GM18870 (cell line): ENCODE data around the gene ADAMTSL3.

Experiments
- ATAC-seq: cut with Tn5 transposase; IDR thresholded peaks from one replicate; pipeline ENCODE4 v1.9.1; 2021; ENCODE audit warnings: moderate library complexity; ENCODE audit not compliant: unreplicated experiment

ADAMTSL3 gene

DNA sequence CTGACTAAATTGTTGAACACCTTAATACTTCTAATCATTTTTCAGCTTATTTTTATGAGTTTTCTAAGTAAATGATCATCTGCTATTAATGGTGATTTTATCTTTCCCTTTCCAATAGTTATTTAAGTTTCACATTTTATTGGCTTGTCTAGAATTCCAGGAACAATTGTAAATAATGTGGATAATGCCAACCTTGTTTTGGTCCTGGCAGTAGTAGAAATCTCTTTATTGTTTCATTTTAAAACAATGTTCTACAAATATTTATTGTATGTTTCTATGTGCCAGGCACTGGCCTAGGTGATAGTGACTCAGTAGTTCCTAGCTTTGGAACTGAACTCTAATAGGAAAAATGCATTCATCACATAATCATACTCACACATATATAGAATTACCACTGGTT is 264.1 kb downstream of the ADAMTSL3 start:
- ATAC-seq: no peak

DNA sequence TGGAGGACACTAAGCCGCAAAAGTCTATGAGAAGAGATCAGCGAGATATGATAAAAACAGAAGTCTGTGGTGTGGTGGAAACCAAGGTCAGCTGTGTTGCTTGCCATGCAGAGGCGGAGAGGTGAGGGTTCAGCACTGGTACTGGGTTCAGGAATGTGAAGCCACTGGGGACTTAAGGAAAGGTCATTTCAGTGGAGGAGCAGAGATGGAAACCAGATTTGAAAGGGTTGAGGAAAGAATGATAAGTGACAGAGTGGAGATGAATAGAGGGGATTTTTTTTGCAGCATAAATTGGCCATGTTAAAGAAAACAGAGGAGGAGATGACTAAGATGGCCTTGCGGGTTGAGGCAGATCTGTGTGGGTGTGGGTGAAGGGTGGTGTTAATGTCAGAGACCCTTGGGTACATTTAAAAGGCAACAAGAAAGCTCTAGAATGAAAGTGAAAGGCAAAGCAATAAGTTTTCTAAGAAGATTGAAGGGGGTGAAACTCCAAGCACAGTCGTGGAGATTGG is 265.5 kb downstream of the ADAMTSL3 start:
- ATAC-seq: peak; percentile 69

GRCh38 chr15:83919978-83920510 is 266.1 kb downstream of the ADAMTSL3 start:
- no peak for ATAC-seq

- ATAC-seq: no peak
These were observed 268.8 kb downstream of the ADAMTSL3 start for GRCh38 chr15:83922649-83923294.

- ATAC-seq: no peak
These were observed 272.2 kb downstream of the ADAMTSL3 start for GRCh38 chr15:83926116-83926515.

GRCh38 chr15:83927704-83928391 is 273.9 kb downstream of the ADAMTSL3 start:
- ATAC-seq: peak; percentile 49

DNA sequence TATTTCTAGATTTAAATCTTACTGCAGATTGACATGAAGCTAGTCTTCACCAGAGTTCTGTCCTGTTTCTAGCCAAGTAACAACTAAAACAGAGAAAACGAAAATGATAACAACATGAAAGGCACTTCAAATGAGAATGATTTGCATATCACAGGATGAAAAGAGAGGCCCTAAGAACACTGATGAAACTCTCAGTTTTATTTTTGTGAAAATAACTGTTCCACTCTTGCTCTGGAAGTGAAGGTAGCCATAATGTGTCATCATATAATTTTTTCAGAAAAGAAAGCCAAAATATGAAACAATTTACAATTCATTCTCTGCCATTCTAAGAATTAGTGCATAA is 274.4 kb downstream of the ADAMTSL3 start:
- peak; percentile 78 for ATAC-seq

GRCh38 chr15:83928878-83929418 is 275.0 kb downstream of the ADAMTSL3 start:
- ATAC-seq: no peak

DNA sequence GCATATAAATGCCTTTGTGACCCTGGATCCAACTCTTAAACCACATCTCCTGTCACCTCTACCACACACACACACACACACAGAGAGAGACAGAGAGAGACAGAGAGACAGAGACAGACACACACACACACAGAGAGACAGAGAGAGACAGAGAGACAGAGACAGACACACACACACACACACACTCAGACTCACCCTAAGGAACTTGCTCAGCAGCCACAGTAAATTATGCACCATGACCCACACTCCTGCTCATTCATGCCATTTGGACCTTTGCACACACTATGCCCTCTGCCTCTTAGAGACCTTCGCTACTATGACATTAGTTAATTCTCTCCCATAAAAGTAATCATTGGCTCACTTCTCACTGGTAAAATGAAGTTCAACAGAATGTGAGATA is 275.7 kb downstream of the ADAMTSL3 start:
- no peak for ATAC-seq

GRCh38 chr15:83930392-83931212 is 276.7 kb downstream of the ADAMTSL3 start:
- ATAC-seq: no peak

GRCh38 chr15:83935774-83936173 is 281.9 kb downstream of the ADAMTSL3 start:
- no peak for ATAC-seq

DNA sequence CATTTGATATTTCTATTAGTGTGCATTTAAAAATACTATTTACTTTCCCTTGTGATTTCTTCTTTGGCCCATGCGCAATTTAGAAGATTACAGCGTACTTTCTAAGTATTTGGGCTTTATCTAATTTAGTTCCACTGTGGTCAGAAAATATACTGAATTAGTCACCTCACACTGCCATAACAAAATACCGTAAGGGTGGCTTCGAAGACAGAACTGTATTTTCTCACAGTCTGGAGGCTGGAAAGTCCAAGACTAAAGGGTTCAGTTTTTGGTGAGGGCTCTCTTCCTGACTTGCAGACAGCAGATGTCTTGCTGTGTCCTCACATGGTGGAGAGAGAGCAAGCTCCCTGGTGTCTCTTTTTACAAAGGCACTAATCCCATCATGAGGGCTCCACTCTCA is 286.2 kb downstream of the ADAMTSL3 start:
- no peak for ATAC-seq

- no peak for ATAC-seq
These were observed 289.1 kb downstream of the ADAMTSL3 start for GRCh38 chr15:83943043-83943442.

GRCh38 chr15:83943849-83944404 is 290.0 kb downstream of the ADAMTSL3 start:
- no peak for ATAC-seq

DNA sequence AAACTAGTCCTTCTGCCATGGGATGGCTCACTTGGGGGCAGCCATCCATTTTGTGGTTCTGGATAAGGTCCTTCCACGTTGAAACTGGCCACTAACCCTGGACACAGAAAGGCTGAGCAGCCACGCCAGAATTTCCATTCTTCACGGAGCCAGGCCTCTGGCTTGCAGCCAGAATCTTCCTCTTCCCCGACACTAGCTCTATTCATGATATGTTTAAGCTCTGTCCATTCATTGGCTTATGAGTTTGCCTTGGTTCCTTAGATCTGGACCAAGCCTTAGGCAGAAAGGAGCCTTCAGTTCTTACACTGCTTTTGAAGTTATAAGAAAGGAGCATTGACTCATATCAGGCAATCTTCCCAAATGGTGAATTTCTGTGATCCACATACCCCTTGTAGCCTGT is 293.2 kb downstream of the ADAMTSL3 start:
- ATAC-seq: no peak

DNA sequence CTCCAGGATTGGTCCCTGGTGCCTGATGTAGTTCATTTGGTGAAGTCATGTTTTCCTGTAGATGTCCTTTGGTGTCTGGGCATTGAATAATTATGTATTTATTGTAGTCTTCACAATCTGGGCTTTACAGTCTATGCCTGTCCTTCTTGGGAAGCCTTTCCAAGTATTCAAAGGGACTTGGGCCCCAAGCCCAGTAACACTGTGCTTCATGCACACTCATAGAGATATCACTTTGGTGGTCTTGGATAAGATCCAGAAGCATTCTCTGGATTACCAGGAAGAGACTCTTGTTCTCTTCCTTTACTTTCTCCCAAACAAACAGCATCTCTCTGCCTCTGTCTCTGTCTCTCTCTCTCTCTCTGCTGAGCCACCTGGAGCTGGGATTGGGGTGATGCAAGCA is 300.6 kb downstream of the ADAMTSL3 start:
- ATAC-seq: no peak

DNA sequence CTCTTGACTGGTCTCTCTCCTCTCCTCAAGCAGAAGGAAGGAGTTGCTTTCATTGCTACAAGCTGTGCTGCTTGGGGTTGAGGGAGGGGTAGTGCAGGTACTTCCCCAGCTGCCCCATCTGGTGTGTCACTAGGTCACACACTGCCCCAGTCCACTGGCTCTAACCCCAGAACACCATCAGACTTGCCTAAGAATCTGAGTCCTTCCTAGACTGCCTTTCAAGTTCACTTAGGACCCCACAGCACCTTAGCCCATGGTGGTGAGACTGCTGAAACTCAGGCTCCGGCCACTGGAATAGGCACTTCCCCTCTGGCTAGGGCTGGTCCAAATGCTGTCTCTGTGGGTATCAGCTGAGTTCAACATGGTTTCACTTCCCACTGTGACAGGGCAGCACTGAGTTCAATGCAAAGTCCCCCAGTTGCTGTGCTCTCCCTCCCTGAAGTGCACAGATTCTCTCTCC is 301.9 kb downstream of the ADAMTSL3 start:
- ATAC-seq: peak; percentile 96

DNA sequence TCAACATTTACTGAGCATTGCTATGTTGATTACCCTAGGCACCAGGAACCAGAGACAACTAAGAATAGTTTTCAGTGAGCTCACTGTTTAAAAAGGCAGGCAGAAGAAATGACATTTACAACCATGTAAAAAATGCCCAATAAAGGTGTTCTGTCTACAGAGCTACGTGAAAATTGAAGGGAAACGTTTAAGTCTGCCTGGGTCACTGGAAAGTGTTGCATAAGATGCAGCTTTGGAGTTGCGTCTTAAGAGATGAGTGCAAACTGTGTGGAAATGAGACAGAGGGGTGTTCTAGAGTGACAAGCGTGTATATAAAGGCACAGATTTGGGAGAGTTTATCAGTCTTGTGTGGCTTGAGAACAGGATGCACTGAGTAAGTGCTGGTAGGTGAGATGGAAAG is 303.0 kb downstream of the ADAMTSL3 start:
- ATAC-seq: no peak

DNA sequence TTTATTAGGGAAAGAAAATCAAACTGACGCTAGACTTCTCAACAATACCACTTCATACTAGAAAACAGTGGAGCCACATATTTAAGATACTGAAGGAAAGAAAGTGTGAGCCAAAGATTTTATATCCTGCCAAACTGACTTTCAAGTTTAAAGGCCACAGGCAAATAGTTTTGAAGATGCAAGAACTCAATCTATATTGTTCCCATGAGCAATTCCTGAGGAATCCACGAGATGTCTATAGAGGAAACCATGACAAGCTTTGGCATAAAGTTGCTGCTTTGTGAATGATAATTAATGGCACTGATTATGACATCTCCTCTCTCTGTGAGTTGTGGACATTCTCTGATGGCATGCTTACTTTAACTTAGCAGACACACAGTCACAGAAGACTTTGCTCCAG is 305.6 kb downstream of the ADAMTSL3 start:
- ATAC-seq: no peak

GRCh38 chr15:83960192-83960829 is 306.4 kb downstream of the ADAMTSL3 start:
- no peak for ATAC-seq
